22Rv1 (cell line): ENCODE data around the gene COQ3.

Experiments used
- H3K27ac ChIP-seq: fragments of 450-650 bp; 2 replicates; pipeline ENCODE4 v1.5.1; 2017
- ZFX ChIP-seq: fragments of 450-650 bp; IDR thresholded peaks from 2 replicates; pipeline ENCODE4 v1.6.1; 2017; ENCODE audit warnings: antibody characterized with exemption, borderline replicate concordance
- TF ChIP-seq, protein P1 (sequence below): fragments of 450-650 bp; IDR thresholded peaks from 2 replicates; pipeline ENCODE4 v1.5.1; 2017; ENCODE audit warnings: mild to moderate bottlenecking

The COQ3 gene

DNA sequence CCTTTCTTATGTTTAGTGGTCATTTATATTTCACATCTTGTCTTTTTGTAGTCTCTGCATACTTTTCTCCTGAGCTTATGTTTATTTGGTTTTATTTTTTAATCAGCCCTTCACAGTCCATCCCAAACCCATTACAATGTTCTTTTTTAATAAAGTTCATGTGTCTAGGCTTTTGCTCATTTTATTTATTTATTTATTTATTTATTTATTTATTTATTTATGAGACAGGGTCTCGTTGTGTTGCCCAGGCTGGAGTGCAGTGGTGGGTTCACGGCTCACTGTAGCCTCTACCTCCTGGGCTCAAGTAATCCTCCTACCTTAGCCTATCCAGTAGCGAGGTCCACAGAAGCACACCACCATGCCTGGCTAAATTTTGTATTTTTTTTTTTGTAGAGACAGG, 3.1 kb downstream of the COQ3 start:
- TF ChIP-seq, protein P1, sequence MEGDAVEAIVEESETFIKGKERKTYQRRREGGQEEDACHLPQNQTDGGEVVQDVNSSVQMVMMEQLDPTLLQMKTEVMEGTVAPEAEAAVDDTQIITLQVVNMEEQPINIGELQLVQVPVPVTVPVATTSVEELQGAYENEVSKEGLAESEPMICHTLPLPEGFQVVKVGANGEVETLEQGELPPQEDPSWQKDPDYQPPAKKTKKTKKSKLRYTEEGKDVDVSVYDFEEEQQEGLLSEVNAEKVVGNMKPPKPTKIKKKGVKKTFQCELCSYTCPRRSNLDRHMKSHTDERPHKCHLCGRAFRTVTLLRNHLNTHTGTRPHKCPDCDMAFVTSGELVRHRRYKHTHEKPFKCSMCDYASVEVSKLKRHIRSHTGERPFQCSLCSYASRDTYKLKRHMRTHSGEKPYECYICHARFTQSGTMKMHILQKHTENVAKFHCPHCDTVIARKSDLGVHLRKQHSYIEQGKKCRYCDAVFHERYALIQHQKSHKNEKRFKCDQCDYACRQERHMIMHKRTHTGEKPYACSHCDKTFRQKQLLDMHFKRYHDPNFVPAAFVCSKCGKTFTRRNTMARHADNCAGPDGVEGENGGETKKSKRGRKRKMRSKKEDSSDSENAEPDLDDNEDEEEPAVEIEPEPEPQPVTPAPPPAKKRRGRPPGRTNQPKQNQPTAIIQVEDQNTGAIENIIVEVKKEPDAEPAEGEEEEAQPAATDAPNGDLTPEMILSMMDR: no peak
- no peak for TF ChIP-seq ZFX
- H3K27ac ChIP-seq: no peak overlapping the region

DNA sequence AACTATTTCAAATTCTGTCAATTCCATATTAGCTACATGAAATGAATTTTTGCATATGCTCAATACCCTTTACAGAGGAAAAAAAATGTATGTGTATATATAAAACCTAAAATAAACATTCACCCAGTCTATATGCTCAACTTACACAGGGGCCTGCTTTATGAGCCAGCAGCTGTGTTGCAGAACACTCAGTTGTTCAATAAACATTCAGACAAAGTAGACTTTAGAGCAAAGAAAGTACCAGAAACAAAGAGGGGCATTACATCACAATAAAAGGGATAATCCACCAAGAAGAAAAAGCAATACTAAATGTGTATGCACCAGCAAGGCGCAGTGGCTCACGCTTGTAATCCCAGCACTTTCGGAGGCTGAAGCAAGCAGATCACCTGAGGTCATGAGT, 9.5 kb downstream of the COQ3 start:
- no peak for TF ChIP-seq ZFX
- TF ChIP-seq, protein P1: no peak
- no peak overlapping the region for H3K27ac ChIP-seq

DNA sequence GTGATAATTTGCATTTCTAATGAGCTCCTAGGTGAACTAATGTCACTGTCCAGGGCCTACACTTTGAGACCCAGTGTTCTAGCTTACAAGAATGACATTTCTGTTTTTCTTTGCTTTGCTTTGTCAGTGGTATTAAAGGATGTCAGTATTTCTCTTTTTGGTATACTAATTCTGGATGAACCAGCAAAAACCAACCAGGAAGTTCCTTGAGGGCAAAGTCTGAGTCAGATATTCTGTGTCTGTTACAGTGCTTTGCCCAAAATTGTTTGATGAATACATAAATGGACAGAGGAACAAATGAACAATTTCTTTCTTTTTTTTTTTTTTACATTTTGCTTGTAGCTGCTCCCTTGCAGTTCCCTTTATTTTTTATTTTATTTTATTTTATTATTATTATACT, 15.4 kb downstream of the COQ3 start:
- H3K27ac ChIP-seq: no peak overlapping the region
- TF ChIP-seq, protein P1: no peak
- no peak for TF ChIP-seq ZFX

DNA sequence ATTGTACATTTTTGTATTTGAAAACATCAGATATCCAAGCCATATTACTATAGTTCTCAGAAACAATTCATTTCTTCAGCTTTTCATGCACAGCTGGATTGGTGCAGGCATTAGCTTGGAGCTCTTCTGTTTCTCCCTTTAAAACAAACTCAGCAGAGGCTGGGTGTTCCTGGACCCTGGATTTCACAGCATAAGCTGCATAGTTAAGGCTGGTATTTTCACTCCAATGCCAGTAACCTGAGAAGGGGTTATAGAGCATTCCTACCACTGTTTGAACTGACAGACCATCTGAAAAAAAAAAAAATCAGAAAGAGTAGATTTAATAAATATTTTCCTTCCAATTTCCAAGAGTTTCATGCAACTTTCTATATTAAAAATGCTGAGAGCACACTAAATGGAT, 24.5 kb downstream of the COQ3 start:
- no peak for TF ChIP-seq ZFX
- TF ChIP-seq, protein P1: no peak
- H3K27ac ChIP-seq: no peak overlapping the region

DNA sequence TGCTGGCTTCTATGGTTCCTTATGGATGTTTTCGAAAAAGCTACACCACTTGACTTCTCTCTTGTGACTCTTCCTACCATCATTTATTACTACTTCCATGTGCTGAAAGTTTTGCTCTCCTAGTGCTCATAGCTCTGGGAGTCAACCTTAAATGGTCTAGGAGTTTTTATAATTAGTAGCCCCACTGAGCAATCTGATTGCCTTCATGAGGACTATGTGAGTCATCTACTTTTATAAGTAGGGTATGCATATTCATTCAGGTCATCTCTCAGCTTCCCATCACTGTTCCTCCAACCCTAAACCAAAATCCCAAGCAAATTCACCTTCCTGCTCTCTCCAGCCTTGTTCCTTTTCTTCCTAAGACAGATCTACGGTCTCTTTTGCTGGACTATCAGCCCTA, 27.1 kb downstream of the COQ3 start:
- TF ChIP-seq ZFX: no peak
- TF ChIP-seq, protein P1: no peak
- H3K27ac ChIP-seq: no peak overlapping the region

DNA sequence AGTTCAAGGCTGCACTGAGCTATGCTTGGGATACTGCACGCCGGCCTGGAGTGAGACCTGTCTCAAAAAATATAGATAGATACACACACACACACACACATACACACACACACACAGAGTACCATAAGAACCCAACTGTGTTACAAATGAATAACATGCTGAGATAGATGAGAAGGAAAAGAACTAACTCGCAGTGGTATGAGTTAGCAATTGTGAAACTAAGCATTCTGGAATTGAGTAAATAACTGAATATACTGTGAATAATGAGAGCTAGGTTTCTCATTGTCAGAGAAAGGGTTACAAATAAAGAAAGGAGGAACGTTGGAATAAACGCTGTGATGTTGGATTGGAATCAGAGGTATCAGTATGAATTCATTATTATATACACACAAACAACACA, 30.0 kb downstream of the COQ3 start:
- H3K27ac ChIP-seq: no peak overlapping the region
- no peak for TF ChIP-seq ZFX
- TF ChIP-seq, protein P1: no peak

DNA sequence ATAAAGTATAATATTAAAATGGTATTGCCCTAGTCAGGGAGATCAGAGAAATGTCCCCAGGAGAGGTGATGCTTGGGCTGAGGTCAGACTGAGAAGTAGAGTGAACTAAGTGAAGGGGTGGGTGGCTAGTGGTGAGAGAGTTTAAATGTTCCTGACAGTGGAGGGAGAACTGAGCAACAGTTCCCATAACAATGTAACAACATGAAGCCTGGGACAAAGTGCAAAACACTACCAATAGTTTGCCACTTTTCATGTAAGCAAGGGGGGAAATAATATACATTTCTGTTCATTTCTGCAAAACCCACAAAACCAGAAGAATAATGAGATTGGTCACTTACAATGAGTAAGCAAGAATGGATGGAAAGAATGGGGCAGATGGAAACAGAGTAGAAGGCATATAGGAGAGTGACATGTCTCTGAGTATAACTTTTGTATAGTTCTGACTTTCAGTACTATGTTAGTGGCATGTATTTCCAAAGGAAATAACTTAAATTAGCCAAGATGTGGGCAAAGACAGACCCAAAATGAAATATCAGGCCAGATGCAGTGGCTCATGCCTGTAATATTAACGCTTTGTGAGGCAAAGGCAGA, 31.2 kb downstream of the COQ3 start:
- no peak for TF ChIP-seq ZFX
- no peak overlapping the region for H3K27ac ChIP-seq

DNA sequence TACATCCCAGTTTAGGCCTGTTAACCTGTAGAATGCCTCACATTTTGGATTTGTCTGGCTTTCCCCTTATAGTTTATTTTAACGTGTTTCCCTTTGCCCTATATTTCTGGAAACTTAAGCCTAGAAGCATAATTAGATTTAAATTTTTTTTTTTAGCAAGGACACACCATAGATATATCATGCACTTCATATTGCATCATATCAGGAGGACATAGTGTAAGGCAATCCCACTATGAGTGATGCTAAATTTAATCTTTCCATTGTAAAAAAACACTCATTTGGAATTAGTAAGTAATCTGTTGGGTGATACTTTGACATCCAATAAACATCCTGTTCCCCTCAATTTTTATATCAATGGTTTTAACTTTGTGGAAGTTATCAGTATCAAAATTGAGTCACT, 34.2 kb downstream of the COQ3 start:
- no peak overlapping the region for H3K27ac ChIP-seq
- TF ChIP-seq, protein P1: no peak
- TF ChIP-seq ZFX: no peak
